ENCODE data around the gene MUTYH.

DNA sequence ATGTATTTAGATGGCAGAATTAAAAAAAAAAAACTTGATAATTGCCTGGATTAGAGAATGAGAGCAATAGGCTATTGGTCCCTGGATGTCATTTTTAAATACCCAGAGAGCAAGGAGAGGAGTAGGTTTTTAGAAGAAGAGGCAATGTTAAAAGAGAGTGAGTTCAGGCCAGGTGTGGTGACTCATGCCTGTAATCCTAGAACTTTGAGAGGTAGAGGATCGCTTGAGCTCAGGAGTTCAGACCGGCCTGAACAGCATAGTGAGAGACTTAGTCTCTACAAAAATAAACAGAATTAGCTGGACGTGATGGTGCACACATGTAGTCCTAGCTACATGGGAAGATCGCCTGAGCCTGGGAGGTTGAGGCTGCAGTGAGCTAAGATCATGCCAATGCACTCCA, 15.9 kb upstream of the MUTYH start:
- TF ChIP-seq CTCF (IDR thresholded peaks at IDR 0.05) (no peak), POLR2AphosphoS5 (IDR thresholded peaks at IDR 0.05) (no peak), POLR2A (IDR thresholded peaks at IDR 0.05) (no peak), EP300 (IDR thresholded peaks at IDR 0.05) (no peak)

All from upper lobe of left lung (tissue), 4 donors.